GM18907 (cell line): ENCODE results near the gene TEKT2.

Experiments
- ATAC-seq: cut with Tn5 transposase; IDR thresholded peaks from one replicate; pipeline ENCODE4 v1.9.1; 2021; ENCODE audit warnings: mild to moderate bottlenecking, moderate library complexity; ENCODE audit not compliant: unreplicated experiment

TEKT2 gene

DNA sequence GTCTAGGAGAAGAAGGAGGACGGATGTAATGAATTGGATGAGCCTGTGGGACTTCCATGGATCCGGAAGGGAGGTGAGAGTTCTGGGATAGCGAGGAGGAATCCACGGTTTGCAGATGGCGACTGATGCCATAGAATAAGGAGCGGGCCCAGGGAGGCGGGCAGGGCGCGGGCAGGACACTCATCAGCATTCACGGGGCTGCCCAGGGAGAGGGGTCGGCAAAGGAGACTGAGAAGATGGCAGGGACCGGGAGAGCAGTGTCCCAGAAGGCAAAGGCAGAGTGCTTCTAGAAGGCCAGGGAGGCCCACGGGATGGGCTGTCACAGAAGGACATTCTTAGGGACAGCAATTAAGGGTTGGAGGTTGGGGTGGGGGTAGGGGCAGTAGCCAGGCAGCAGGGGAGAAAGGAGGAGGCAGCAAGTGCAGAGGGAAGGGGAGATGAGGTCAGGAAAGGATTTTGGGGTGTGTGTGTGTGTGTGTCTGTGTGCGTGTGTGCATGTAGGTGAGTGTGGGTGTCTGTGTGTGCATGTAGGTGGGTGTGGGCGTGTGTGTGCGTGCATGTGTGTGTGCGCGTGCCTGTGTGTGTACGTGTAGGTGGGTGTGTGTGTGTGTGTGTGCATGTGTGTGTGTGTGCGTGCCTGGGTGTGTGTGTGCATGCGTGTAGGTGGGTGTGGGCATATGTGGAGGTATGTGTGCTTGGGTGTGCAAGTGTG, 42.3 kb downstream of the TEKT2 start:
- no peak for ATAC-seq

GRCh38 chr1:36126797-36127500, 43.1 kb downstream of the TEKT2 start:
- ATAC-seq, result no peak

GRCh38 chr1:36128126-36128904, 44.4 kb downstream of the TEKT2 start:
- no peak for ATAC-seq

- no peak for ATAC-seq
Observed at GRCh38 chr1:36128905-36129206, 45.0 kb downstream of the TEKT2 start.

DNA sequence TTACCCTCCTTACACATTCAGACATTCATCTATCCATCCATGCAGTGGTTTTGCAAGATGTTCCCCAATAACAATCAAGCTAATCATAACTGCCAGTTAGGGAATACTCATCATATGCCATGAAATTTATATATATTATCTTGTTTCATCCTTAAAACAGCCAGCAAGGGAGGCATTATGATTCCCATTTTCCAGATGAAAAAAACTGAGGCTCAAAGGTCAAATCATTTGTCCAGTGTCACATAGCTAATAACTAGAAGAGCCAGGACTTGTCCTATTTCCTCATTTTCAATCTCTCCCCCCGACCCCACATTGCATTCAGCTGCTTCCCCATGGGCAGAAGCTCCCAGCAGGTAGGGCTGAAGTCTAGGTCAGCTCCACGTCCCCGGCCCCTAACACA, 48.1 kb downstream of the TEKT2 start:
- no peak for ATAC-seq

DNA sequence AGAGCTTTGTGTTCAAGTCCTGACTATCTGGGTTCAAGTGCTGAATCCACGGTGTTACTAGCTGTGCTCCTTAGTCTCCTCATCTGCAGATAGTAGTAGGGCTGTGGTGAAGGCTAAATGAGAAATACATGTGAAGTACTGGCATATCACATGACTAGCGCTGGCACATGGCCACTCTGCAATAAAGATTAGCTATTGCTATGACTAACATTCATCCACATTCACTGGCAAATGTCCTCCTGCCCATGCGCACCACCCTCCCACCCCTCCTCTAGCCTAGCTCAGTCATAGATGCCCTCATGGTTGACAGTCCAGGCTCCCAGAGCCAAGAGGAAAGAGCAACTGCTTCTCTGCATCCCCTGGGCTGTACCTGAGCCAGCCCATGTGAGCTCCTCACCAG, 49.6 kb downstream of the TEKT2 start:
- ATAC-seq, result no peak

DNA sequence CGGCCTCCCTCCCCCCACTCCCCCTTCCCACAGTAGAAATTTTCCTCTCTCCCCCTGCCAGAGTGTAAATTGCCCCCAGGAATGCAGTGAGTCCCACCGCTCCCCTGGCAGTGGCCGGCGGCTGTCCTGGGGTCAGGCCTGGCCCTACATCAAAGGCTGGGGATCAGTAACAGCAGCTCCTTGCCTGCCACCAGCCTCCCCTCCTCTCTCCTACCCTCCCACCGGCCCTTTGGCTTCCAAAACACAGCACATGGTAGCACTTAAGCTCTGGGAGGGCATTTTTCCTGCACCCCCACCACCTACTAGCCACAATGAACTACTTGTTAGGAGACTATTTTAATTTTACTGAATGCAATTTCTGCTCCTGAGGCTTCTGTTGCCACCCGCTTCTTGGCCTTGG, 50.1 kb downstream of the TEKT2 start:
- ATAC-seq, result no peak

DNA sequence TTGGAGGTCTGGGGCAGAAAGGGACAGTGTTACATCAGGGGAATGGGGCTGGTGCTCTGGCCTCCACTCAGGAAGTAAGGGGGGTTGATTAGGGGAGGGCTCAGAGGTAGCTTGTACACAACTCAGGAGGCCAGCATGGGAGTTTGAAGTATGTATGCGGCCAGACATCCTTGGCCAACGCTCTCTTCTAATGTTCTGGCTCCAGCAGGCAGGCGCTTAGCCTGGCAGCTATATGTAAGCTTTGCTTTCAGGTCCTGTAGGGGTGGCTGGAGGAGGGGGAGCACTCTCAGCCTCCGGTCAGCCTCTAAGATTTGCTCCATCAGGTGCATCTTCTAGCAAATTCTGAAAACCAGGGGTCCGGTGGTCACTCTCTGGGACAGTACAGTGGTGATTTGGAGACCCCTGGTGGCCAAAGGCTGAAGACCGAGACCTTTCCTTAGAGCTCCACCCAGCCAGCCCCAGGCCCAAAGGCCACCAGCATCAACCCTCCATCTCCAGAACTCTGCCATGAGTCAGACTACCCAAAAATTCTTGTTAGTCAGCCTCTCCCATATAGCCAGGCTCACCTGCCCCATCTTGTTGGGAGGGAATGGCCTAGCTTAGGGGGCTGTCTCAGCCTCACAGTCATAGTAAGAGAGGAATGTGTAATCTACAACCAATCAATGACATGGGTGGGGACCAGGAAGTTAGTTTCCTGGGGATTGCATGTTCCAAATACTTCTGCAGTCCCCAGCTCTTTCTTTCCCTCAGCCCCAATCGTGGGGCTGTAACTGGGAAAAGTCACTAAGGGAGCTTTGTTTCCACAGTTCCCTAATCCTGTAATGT, 50.8 kb downstream of the TEKT2 start:
- no peak for ATAC-seq

- no peak for ATAC-seq
Observed at GRCh38 chr1:36135330-36135667, 51.4 kb downstream of the TEKT2 start.

- ATAC-seq, result no peak
Observed at GRCh38 chr1:36135796-36136195, 51.9 kb downstream of the TEKT2 start.

DNA sequence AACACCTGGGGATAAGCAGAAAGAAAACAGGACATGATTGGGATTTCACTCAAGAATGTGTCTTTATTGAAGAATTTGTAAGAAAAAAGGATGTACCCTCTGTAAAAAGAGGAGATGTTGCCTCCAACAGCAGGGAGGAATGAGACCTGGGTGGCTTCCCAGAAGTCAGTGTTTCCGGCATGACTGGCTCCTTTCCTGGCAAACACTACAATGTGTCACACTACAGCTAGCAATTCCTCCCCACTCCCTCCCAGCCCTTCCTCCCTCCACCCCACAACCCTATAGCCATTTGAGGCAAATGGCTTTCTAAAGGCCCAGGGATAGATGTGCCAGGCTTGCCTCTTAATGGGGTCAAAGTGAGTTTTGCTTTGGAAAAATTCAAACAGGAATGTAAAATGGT, 52.6 kb downstream of the TEKT2 start:
- ATAC-seq, result no peak

DNA sequence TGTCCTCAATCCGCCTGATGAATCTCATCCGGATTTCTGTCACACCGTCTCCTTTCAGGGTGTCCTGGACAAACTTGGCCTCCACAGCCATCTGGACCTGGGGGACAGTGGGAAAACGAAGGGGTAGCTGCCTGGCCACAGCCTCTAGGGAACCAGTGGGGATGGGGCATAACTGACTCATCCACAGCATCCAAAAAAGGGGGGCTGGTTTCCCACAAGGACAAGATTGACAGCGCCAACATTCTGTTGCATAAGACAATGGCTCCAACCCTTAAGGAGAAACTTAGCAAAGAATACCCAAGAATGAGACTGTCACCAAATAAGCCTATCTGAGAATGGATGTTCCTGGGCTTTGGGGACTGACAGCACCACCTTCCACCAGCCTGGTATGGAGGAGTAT, 53.3 kb downstream of the TEKT2 start:
- ATAC-seq, result no peak

DNA sequence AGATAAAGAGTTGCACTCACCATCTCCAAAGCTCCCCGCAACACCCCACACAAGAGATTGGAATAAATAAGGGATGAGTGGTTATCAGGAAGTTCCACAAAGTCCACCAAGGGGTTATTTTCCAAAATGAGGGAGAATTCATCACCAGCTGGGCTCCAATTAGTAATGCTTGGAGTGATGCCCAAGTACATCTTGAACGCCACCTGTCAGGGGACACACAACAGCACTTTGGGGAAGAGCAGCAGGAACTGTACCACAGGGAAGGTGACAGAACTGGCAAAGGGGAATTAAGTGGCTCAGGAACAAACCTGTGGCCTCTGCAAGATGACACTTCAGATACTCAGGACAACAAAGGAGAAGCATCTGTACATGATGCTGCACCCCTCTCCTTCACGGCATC, 53.9 kb downstream of the TEKT2 start:
- no peak for ATAC-seq
